H9 (cell line): Measurements from ENCODE around the gene PTEN. TPM values are rescaled to one million over a fixed set of nuclear protein-coding genes. Genes with fewer than 3 reads are reported as not detected.

ENCODE experiments used
- DNase-seq: peaks from one replicate; pipeline ENCODE4 v3.0.0-alpha.2; 2017
- H2AFZ ChIP-seq: one replicate; pipeline ENCODE4 v1.6.1; 2013; ENCODE audit warnings: mild to moderate bottlenecking, low read length, control low read depth, moderate library complexity
- H2AK5ac ChIP-seq: 2 replicates; pipeline ENCODE4 v1.6.1; 2013; ENCODE audit warnings: low read length, control low read depth, mixed read lengths; ENCODE audit not compliant: insufficient read length
- H2BK120ac ChIP-seq: one replicate; pipeline ENCODE4 v1.6.1; 2013; ENCODE audit warnings: low read depth, mild to moderate bottlenecking, low read length, control low read depth, inconsistent platforms; ENCODE audit not compliant: poor library complexity, severe bottlenecking
- H2BK12ac ChIP-seq: 2 replicates; pipeline ENCODE4 v1.6.1; 2013; ENCODE audit warnings: low read length, control low read depth, mixed read lengths, low read depth; ENCODE audit not compliant: insufficient read length
- H2BK15ac ChIP-seq: 2 replicates; pipeline ENCODE4 v1.6.1; 2013; ENCODE audit warnings: low read depth, low read length, control low read depth
- H2BK20ac ChIP-seq: one replicate; pipeline ENCODE4 v1.6.1; 2013; ENCODE audit warnings: low read depth, mild to moderate bottlenecking, low read length, control low read depth, inconsistent platforms; ENCODE audit not compliant: poor library complexity, severe bottlenecking
- H2BK5ac ChIP-seq: 2 replicates; pipeline ENCODE4 v1.6.1; 2013; ENCODE audit warnings: low read length, control low read depth, mixed read lengths; ENCODE audit not compliant: insufficient read length
- H3K14ac ChIP-seq: 2 replicates; pipeline ENCODE4 v1.6.1; 2013; ENCODE audit warnings: low read length, control low read depth; ENCODE audit not compliant: insufficient read depth
- H3K18ac ChIP-seq: 2 replicates; pipeline ENCODE4 v1.6.1; 2013; ENCODE audit warnings: low read depth, mild to moderate bottlenecking, mixed read lengths, low read length, control low read depth; ENCODE audit not compliant: insufficient read length
- H3K23ac ChIP-seq: 2 replicates; pipeline ENCODE4 v1.6.1; 2013; ENCODE audit warnings: low read length, control low read depth, mixed read lengths, low read depth; ENCODE audit not compliant: insufficient read length
- H3K23me2 ChIP-seq: 2 replicates; pipeline ENCODE4 v1.6.1; 2013; ENCODE audit warnings: low read depth, mild to moderate bottlenecking, mixed read lengths, low read length, control low read depth; ENCODE audit not compliant: insufficient read length, poor library complexity, severe bottlenecking
- H3K27ac ChIP-seq: 2 replicates; pipeline ENCODE4 v1.5.1; 2013; ENCODE audit warnings: low read length, control low read depth, mixed read lengths, low read depth; ENCODE audit not compliant: insufficient read length
- H3K27me3 ChIP-seq: 2 replicates; pipeline ENCODE4 v1.6.1; 2013; ENCODE audit warnings: low read length, control low read depth, inconsistent platforms; ENCODE audit not compliant: insufficient read depth
- H3K4ac ChIP-seq: 2 replicates; pipeline ENCODE4 v1.6.1; 2013; ENCODE audit warnings: low read depth, mild to moderate bottlenecking, control low read depth, inconsistent platforms, low read length, moderate library complexity
- H3K4me1 ChIP-seq: 2 replicates; pipeline ENCODE4 v1.6.1; 2013; ENCODE audit warnings: low read length, control low read depth, inconsistent platforms; ENCODE audit not compliant: insufficient read depth
- H3K4me2 ChIP-seq: 2 replicates; pipeline ENCODE4 v1.6.1; 2013; ENCODE audit warnings: low read length, control low read depth, mixed read lengths; ENCODE audit not compliant: insufficient read length, insufficient read depth
- H3K56ac ChIP-seq: 2 replicates; pipeline ENCODE4 v1.6.1; 2013; ENCODE audit warnings: low read depth, mild to moderate bottlenecking, mixed read lengths, low read length, control low read depth; ENCODE audit not compliant: insufficient read length
- H3K79me1 ChIP-seq: 2 replicates; pipeline ENCODE4 v1.6.1; 2013; ENCODE audit warnings: low read depth, mild to moderate bottlenecking, moderate library complexity, low read length, control low read depth, inconsistent platforms; ENCODE audit not compliant: insufficient read depth, poor library complexity, severe bottlenecking
- H3K79me2 ChIP-seq: 2 replicates; pipeline ENCODE4 v1.6.1; 2013; ENCODE audit warnings: low read length, control low read depth, inconsistent platforms; ENCODE audit not compliant: insufficient read depth
- H3K9ac ChIP-seq: 2 replicates; pipeline ENCODE4 v1.6.1; 2013; ENCODE audit warnings: low read length, control low read depth, mixed read lengths; ENCODE audit not compliant: insufficient read length; ENCODE audit errors: extremely low read depth
- H3K9me3 ChIP-seq: one replicate; pipeline ENCODE4 v1.6.1; 2013; ENCODE audit warnings: low read depth, low read length, inconsistent platforms; ENCODE audit not compliant: control insufficient read depth
- H3T11ph ChIP-seq: one replicate; pipeline ENCODE4 v1.6.1; 2013; ENCODE audit warnings: mild to moderate bottlenecking, low read length, control low read depth, inconsistent platforms
- H4K20me1 ChIP-seq: one replicate; pipeline ENCODE4 v1.6.1; 2013; ENCODE audit not compliant: control insufficient read depth, insufficient read length, insufficient read depth
- H4K5ac ChIP-seq: 2 replicates; pipeline ENCODE4 v1.6.1; 2013; ENCODE audit warnings: low read depth, mild to moderate bottlenecking, mixed read lengths, low read length, control low read depth; ENCODE audit not compliant: insufficient read length
- H4K8ac ChIP-seq: replicated peaks from 2 replicates; pipeline ENCODE4 v1.6.1; 2013; ENCODE audit warnings: low read length, control low read depth, mixed read lengths, low read depth; ENCODE audit not compliant: insufficient read length
- H4K91ac ChIP-seq: 2 replicates; pipeline ENCODE4 v1.6.1; 2013; ENCODE audit warnings: low read depth, mild to moderate bottlenecking, moderate library complexity, mixed read lengths, low read length, control low read depth; ENCODE audit not compliant: insufficient read length
- H3K27ac Mint-ChIP-seq, 3 experiments: 2 replicates in 2 of 3; 3 replicates in 1 of 3; pipeline ENCODE4 v1.8.0; 2020 to 2021; ENCODE audit warnings: mixed read lengths in 3 of 3, mild to moderate bottlenecking in 1 of 3, moderate library complexity in 1 of 3
- H3K27me3 Mint-ChIP-seq: 2 replicates; pipeline ENCODE4 v1.8.0; 2021; ENCODE audit warnings: low read depth, mild to moderate bottlenecking, moderate library complexity, mixed read lengths
- H3K36me3 Mint-ChIP-seq, 3 experiments: 2 replicates in 2 of 3; 3 replicates in 1 of 3; pipeline ENCODE4 v1.8.0; 2020 to 2021; ENCODE audit warnings: low read depth in 3 of 3, mixed read lengths in 3 of 3; ENCODE audit not compliant: insufficient read depth in 1 of 3
- H3K4me1 Mint-ChIP-seq, 2 experiments: 2 replicates each; pipeline ENCODE4 v1.8.0; 2020; ENCODE audit warnings: mixed read lengths in 2 of 2
- H3K4me3 Mint-ChIP-seq, 2 experiments: 2 replicates in 1 of 2; 3 replicates in 1 of 2; pipeline ENCODE4 v1.8.0; 2020 to 2021; ENCODE audit warnings: mild to moderate bottlenecking in 2 of 2, mixed read lengths in 2 of 2, moderate library complexity in 1 of 2
- H3K9me3 Mint-ChIP-seq, 2 experiments: 2 replicates in 1 of 2; 3 replicates in 1 of 2; pipeline ENCODE4 v1.8.0; 2020; ENCODE audit warnings: mild to moderate bottlenecking in 2 of 2, mixed read lengths in 2 of 2, moderate library complexity in 1 of 2
- CTCF ChIP-seq: fragments of 200-600 bp; sonication (generic); conservative IDR thresholded peaks from 3 replicates; pipeline ENCODE4 v1.8.0; 2021; ENCODE audit warnings: antibody characterized with exemption, mild to moderate bottlenecking
- WGBS: extraction: QIAGEN DNeasy Blood & Tissue Kit; methylation state at CpG from one replicate; pipeline ENCODE4 v1.1.7; 2013; ENCODE audit warnings: missing lambda C conversion rate, low lambda C conversion rate, mixed read lengths; ENCODE audit not compliant: insufficient read length; ENCODE audit errors: extremely low coverage; 5-methylcytosine and 5-hydroxymethylcytosine counted together
- total RNA-seq: library from RNA; stranded (reverse); gene quantifications from 2 replicates; pipeline ENCODE4 v1.2.1, GENCODE V29; 2021

PTEN gene
- total RNA-seq, 1 experiment from 2014 or later = 52.8 TPM

- Histone ChIP-seq H4K20me1 (no peaks in the 10 kb centered on the region), H3K79me2 (peaks cover 6% of the 10 kb centered on the region; the same call in 1 of the 2 replicates), H4K8ac (no peak overlapping the region), H2BK120ac (no peak overlapping the region), H3K14ac (no peak overlapping the region), H3K9ac (no peak overlapping the region), H4K91ac (no peak overlapping the region), H4K5ac (no peak overlapping the region), H3K56ac (no peak overlapping the region), H3K18ac (no peak overlapping the region), H3K4me2 (no peak overlapping the region), H3K9me3 (no peaks in the 10 kb centered on the region), H3K23me2 (no peaks in the 10 kb centered on the region), H3K79me1 (peaks cover 8% of the 10 kb centered on the region), H2BK5ac (no peak overlapping the region), H3K4me1 (peaks cover 5% of the 10 kb centered on the region; the same call in 1 of the 2 replicates), H3T11ph (no peak overlapping the region), H2AK5ac (no peak overlapping the region), H3K23ac (no peak overlapping the region), H2AFZ (no peak overlapping the region), H3K27me3 (no peaks in the 10 kb centered on the region), H2BK12ac (no peak overlapping the region), H3K4ac (no peak overlapping the region), H2BK15ac (no peak overlapping the region), H3K27ac (no peak overlapping the region), H2BK20ac (no peak overlapping the region)
- WGBS = no CpG with 5 or more reads among the region's 3 CpGs
- Mint-ChIP-seq H3K27me3 (no peaks in the 10 kb centered on the region), H3K27ac (no peak overlapping the region), H3K9me3 (peaks cover 0 to 2% of the 10 kb centered on the region in 2 experiments; a peak in 2 of 5 replicates), H3K36me3 (peaks cover 9 to 26% (median 16%) of the 10 kb centered on the region in 3 experiments), H3K4me1 (peaks cover 25 to 32% of the 10 kb centered on the region in 2 experiments), H3K4me3 (no peak overlapping the region)
- no peak for TF ChIP-seq CTCF
- no peak for DNase-seq
Observed at GRCh38 chr10:87916515-87916914, 53.1 kb downstream of the PTEN start.
